Cardiac fibroblast (primary cell): ENCODE data around the gene ZNF460.

ENCODE experiments used
- DNase-seq, 2 donors: peaks; one replicate each; pipeline versions ENCODE4 v3.0.0 to v3.0.0-alpha.2; 2010; ENCODE audit warnings: low read depth in 2 of 2
- H3K4me3 ChIP-seq, 2 donors: replicated peaks in 1 of 2; 1 replicate in 1 of 2; 2 replicates in 1 of 2; pipeline ENCODE4 v1.5.1; 2011; ENCODE audit warnings: low read depth in 2 of 2, low read length in 2 of 2, mild to moderate bottlenecking in 2 of 2, moderate library complexity in 1 of 2
- TF ChIP-seq, protein P1 (sequence below): IDR thresholded peaks from one replicate; pipeline ENCODE4 v1.5.1; 2011; ENCODE audit warnings: low read depth, mild to moderate bottlenecking, low read length, inconsistent platforms

ZNF460 gene

DNA sequence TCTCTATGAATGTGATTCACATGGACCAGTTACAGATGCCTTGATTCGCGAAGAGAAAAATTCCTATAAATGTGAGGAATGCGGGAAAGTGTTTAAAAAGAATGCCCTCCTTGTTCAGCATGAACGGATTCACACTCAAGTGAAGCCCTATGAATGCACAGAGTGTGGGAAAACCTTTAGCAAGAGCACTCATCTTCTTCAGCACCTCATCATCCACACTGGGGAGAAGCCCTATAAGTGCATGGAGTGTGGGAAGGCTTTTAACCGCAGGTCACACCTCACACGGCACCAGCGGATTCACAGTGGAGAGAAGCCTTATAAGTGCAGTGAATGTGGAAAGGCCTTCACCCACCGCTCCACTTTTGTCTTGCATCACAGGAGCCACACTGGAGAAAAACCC is 47.7 kb downstream of the ZNF460 start:
- no peak overlapping the region for H3K4me3 ChIP-seq
- DNase-seq, result no peak
- TF ChIP-seq, protein P1, sequence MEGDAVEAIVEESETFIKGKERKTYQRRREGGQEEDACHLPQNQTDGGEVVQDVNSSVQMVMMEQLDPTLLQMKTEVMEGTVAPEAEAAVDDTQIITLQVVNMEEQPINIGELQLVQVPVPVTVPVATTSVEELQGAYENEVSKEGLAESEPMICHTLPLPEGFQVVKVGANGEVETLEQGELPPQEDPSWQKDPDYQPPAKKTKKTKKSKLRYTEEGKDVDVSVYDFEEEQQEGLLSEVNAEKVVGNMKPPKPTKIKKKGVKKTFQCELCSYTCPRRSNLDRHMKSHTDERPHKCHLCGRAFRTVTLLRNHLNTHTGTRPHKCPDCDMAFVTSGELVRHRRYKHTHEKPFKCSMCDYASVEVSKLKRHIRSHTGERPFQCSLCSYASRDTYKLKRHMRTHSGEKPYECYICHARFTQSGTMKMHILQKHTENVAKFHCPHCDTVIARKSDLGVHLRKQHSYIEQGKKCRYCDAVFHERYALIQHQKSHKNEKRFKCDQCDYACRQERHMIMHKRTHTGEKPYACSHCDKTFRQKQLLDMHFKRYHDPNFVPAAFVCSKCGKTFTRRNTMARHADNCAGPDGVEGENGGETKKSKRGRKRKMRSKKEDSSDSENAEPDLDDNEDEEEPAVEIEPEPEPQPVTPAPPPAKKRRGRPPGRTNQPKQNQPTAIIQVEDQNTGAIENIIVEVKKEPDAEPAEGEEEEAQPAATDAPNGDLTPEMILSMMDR, result no peak

- TF ChIP-seq, protein P1, result no peak
- H3K4me3 ChIP-seq, result no peak overlapping the region
- peak in 1 of 2 donors; percentile 14 for DNase-seq
Measured at GRCh38 chr19:57334191-57334590, 53.9 kb downstream of the ZNF460 start.

- H3K4me3 ChIP-seq, result no peak overlapping the region
- peak in 1 of 2 donors; percentile 36 for DNase-seq
- TF ChIP-seq, protein P1, result no peak
Measured at GRCh38 chr19:57338877-57339276, 58.6 kb downstream of the ZNF460 start.

DNA sequence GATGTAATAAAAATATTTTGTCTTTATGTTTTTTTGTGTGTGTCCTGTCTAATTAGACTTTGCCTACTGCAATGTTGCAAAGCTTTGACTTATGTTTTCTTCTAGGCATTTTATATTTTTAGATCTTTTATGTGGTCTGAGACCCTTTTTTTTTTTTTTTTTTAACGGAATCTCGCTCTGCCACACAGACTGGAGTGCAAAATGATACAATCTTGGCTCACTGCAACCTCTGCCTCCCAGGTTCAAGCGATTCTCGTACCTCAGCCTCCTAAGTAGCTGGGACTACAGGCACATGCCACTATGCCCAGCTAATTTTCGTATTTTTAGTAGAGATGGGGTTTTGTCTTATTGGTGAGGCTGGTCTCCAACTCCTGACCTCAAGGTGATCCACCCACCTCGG is 62.3 kb downstream of the ZNF460 start:
- H3K4me3 ChIP-seq, result no peak overlapping the region
- no peak for DNase-seq
- TF ChIP-seq, protein P1, result no peak
